GM23338 (cell line): Measurements from ENCODE around the gene THSD4. TPM values are rescaled to one million over a fixed set of nuclear protein-coding genes. Genes with fewer than 3 reads are reported as not detected.

Source experiments
- ATAC-seq: fragments of 200-7000 bp; cut with Tn5 transposase; 3 replicates; pipeline ENCODE4 v1.9.1; 2020
- DNase-seq: peaks from one replicate; pipeline ENCODE4 v3.0.0-alpha.2; 2015; ENCODE audit warnings: low spot score
- H2AFZ ChIP-seq: fragments of 200-600 bp; sonication (generic); 2 replicates; pipeline ENCODE4 v1.8.0; 2016; ENCODE audit warnings: antibody characterized with exemption, mild to moderate bottlenecking, moderate library complexity
- H3F3A ChIP-seq: fragments of 200-600 bp; sonication (generic); replicated peaks from 2 replicates; pipeline ENCODE4 v1.8.0; 2017; ENCODE audit warnings: antibody characterized with exemption, mixed run types, low read depth
- H3K27ac ChIP-seq: fragments of 200-600 bp; sonication (generic); 2 replicates; pipeline ENCODE4 v1.6.1; 2016; ENCODE audit warnings: low read depth
- H3K27me3 ChIP-seq: fragments of 200-600 bp; sonication (generic); 2 replicates; pipeline ENCODE4 v1.8.0; 2016; ENCODE audit warnings: mild to moderate bottlenecking, mixed run types, moderate library complexity; ENCODE audit not compliant: insufficient read depth
- H3K36me3 ChIP-seq: fragments of 200-600 bp; sonication (generic); 2 replicates; pipeline ENCODE4 v1.8.0; 2016; ENCODE audit warnings: mild to moderate bottlenecking; ENCODE audit not compliant: insufficient read depth
- H3K4me1 ChIP-seq: fragments of 200-600 bp; sonication (generic); 2 replicates; pipeline ENCODE4 v1.8.0; 2016; ENCODE audit warnings: mild to moderate bottlenecking, moderate library complexity; ENCODE audit not compliant: insufficient read depth
- H3K4me2 ChIP-seq: fragments of 200-600 bp; sonication (generic); 2 replicates; pipeline ENCODE4 v1.7.1; 2017; ENCODE audit warnings: mixed run types
- H3K4me3 ChIP-seq: fragments of 200-600 bp; sonication (generic); 2 replicates; pipeline ENCODE4 v1.6.1; 2016; ENCODE audit warnings: mixed run types
- H3K79me2 ChIP-seq: fragments of 200-600 bp; sonication (generic); replicated peaks from 2 replicates; pipeline ENCODE4 v1.8.0; 2017; ENCODE audit warnings: mild to moderate bottlenecking; ENCODE audit not compliant: insufficient read depth
- H3K9me2 ChIP-seq: fragments of 200-600 bp; sonication (generic); 2 replicates; pipeline ENCODE4 v1.8.0; 2017; ENCODE audit not compliant: insufficient read depth
- H4K20me1 ChIP-seq: fragments of 200-600 bp; sonication (generic); replicated peaks from 2 replicates; pipeline ENCODE4 v1.8.0; 2017; ENCODE audit warnings: mild to moderate bottlenecking; ENCODE audit not compliant: insufficient read depth
- H3K27ac Mint-ChIP-seq: 2 replicates; pipeline ENCODE4 v1.8.0; 2020; ENCODE audit warnings: inconsistent platforms, mild to moderate bottlenecking, moderate library complexity, mixed read lengths
- H3K27me3 Mint-ChIP-seq: 3 replicates; pipeline ENCODE4 v1.8.0; 2022; ENCODE audit warnings: low read depth, mild to moderate bottlenecking, moderate library complexity, mixed read lengths, inconsistent platforms; ENCODE audit not compliant: insufficient read depth, poor library complexity
- H3K36me3 Mint-ChIP-seq: 3 replicates; pipeline ENCODE4 v1.8.0; 2021; ENCODE audit warnings: low read depth, mild to moderate bottlenecking, inconsistent platforms, moderate library complexity, mixed read lengths
- H3K4me1 Mint-ChIP-seq: 3 replicates; pipeline ENCODE4 v1.8.0; 2020; ENCODE audit warnings: mild to moderate bottlenecking, inconsistent platforms, mixed read lengths
- H3K4me3 Mint-ChIP-seq: 3 replicates; pipeline ENCODE4 v1.8.0; 2021; ENCODE audit warnings: moderate library complexity, mild to moderate bottlenecking, inconsistent platforms, mixed read lengths
- H3K9me3 Mint-ChIP-seq: 3 replicates; pipeline ENCODE4 v1.8.0; 2020; ENCODE audit warnings: moderate library complexity, mild to moderate bottlenecking, inconsistent platforms, mixed read lengths
- CREB1 ChIP-seq: fragments of 250-450 bp; sonication (Bioruptor Pico); IDR thresholded peaks from 2 replicates; pipeline ENCODE4 v1.5.0; 2020; ENCODE audit warnings: low read depth, mild to moderate bottlenecking, moderate library complexity
- CTCF ChIP-seq, 2 experiments: fragments of 200-600 bp in 1 of 2; sonication (generic) in 1 of 2; conservative IDR thresholded peaks; 2 replicates each; pipeline versions ENCODE4 v1.5.1 to v1.6.1; 2016 to 2017; ENCODE audit warnings: antibody characterized with exemption in 2 of 2, low read depth in 2 of 2, mild to moderate bottlenecking in 2 of 2, moderate library complexity in 1 of 2
- EZH2 ChIP-seq: fragments of 200-600 bp; sonication (generic); IDR thresholded peaks from one replicate; pipeline ENCODE4 v1.8.0; 2017; ENCODE audit warnings: antibody characterized with exemption, mild to moderate bottlenecking, low read depth; ENCODE audit not compliant: unreplicated experiment
- NANOG ChIP-seq: IDR thresholded peaks from 2 replicates; pipeline ENCODE4 v1.6.1; 2016; ENCODE audit warnings: antibody characterized with exemption, borderline replicate concordance
- STAT1 ChIP-seq: IDR thresholded peaks from one replicate; pipeline ENCODE4 v1.6.1; 2016; ENCODE audit warnings: antibody characterized with exemption; ENCODE audit not compliant: unreplicated experiment
- ZNF331 ChIP-seq: fragments of 250-450 bp; sonication (Bioruptor Pico); IDR thresholded peaks from 2 replicates; pipeline ENCODE4 v1.5.0; 2020; ENCODE audit warnings: low read depth, mild to moderate bottlenecking, moderate library complexity
- polyA plus RNA-seq: library from polyadenylated mRNA; unstranded; fragments of >200 nt; fragmentation: Nextera tagmentation; extraction: Ambion mirVana; gene quantifications from 2 replicates; pipeline ENCODE4 v1.2.1, GENCODE V29; 2016
- total RNA-seq: library from RNA; depleted of rRNA; stranded (reverse); fragments of >200 nt; shearing (Covaris generic); gene quantifications from 2 replicates; pipeline ENCODE4 v1.2.3, GENCODE V29; 2014
- TF ChIP-seq, protein P1 (sequence below): IDR thresholded peaks from one replicate; pipeline ENCODE4 v1.6.1; 2018; ENCODE audit warnings: antibody characterized with exemption; ENCODE audit not compliant: unreplicated experiment

THSD4 gene
- total and polyA plus RNA-seq, 2 experiments from 2014 or later: 2.0 to 7.4 TPM

DNA sequence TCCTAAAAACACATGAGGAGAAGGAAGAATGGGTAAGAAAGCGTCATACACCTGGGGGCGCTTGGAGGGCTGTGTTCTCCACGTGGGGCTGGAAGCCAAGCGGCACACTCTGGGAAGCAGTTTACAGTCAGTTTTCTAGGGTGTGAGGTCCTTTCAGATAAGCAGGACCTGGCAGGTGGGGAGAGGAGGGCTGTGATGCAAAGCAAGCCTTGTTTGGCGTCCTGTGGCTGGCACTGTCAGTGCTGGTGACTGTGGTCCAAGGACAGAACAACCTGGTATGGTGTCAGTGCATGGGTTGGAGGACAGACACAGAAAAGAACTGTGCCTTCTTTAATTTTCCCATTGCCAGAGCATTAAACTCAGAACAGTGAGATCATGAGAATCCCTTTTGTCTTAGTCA is 434.4 kb downstream of the THSD4 start:
- no peak overlapping the region for H3K4me2 ChIP-seq
- DNase-seq: no peak
- peaks cover 20% of the 10 kb centered on the region for H3K4me1 Mint-ChIP-seq
- H3K36me3 ChIP-seq: no peaks in the 10 kb centered on the region
- H3K27me3 Mint-ChIP-seq: peaks cover 2% of the 10 kb centered on the region
- H3F3A ChIP-seq: no peaks in the 10 kb centered on the region
- H3K9me2 ChIP-seq: no peaks in the 10 kb centered on the region
- H3K4me1 ChIP-seq: no peaks in the 10 kb centered on the region
- no peaks in the 10 kb centered on the region for H4K20me1 ChIP-seq
- no peak overlapping the region for H2AFZ ChIP-seq
- no peaks in the 10 kb centered on the region for H3K36me3 Mint-ChIP-seq
- no peaks in the 10 kb centered on the region for H3K79me2 ChIP-seq
- TF ChIP-seq ZNF331 (no peak), STAT1 (no peak), EZH2 (no peak), NANOG (no peak)
- TF ChIP-seq, protein P1, sequence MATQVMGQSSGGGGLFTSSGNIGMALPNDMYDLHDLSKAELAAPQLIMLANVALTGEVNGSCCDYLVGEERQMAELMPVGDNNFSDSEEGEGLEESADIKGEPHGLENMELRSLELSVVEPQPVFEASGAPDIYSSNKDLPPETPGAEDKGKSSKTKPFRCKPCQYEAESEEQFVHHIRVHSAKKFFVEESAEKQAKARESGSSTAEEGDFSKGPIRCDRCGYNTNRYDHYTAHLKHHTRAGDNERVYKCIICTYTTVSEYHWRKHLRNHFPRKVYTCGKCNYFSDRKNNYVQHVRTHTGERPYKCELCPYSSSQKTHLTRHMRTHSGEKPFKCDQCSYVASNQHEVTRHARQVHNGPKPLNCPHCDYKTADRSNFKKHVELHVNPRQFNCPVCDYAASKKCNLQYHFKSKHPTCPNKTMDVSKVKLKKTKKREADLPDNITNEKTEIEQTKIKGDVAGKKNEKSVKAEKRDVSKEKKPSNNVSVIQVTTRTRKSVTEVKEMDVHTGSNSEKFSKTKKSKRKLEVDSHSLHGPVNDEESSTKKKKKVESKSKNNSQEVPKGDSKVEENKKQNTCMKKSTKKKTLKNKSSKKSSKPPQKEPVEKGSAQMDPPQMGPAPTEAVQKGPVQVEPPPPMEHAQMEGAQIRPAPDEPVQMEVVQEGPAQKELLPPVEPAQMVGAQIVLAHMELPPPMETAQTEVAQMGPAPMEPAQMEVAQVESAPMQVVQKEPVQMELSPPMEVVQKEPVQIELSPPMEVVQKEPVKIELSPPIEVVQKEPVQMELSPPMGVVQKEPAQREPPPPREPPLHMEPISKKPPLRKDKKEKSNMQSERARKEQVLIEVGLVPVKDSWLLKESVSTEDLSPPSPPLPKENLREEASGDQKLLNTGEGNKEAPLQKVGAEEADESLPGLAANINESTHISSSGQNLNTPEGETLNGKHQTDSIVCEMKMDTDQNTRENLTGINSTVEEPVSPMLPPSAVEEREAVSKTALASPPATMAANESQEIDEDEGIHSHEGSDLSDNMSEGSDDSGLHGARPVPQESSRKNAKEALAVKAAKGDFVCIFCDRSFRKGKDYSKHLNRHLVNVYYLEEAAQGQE: no peak
- no peak overlapping the region for H3K27ac ChIP-seq
- H3K9me3 Mint-ChIP-seq: no peaks in the 10 kb centered on the region
- no peaks in the 10 kb centered on the region for H3K27me3 ChIP-seq
- ATAC-seq: no peak
- H3K27ac Mint-ChIP-seq: no peak overlapping the region
- no peak overlapping the region for H3K4me3 Mint-ChIP-seq
- H3K4me3 ChIP-seq: no peak overlapping the region

DNA sequence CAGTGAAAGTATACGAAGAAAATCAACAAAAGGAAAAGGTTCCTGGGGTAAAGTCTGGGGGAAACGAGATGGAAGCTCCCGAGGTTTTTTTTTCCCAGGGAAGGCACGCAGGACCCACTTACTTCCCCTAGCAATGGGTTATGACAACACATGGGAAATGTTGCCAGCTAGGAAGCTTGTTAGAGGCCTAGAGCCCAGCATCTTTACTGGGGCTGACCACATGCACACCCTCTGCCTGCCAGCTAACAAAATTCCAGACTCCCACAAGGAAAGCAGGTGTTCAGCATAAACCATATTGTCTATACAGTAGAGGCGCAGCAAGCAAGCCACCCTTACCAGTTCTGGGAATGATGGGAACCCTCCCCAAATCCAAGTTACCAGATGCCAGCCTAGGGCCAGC is 436.3 kb downstream of the THSD4 start:
- H3K27ac ChIP-seq: no peak overlapping the region
- H3K4me2 ChIP-seq: no peak overlapping the region
- no peaks in the 10 kb centered on the region for H3K4me1 ChIP-seq
- peaks cover 2% of the 10 kb centered on the region for H3K27me3 Mint-ChIP-seq
- no peaks in the 10 kb centered on the region for H3K36me3 Mint-ChIP-seq
- DNase-seq (no peak), ATAC-seq (no peak)
- H3K9me3 Mint-ChIP-seq: no peaks in the 10 kb centered on the region
- H3F3A ChIP-seq: no peaks in the 10 kb centered on the region
- no peaks in the 10 kb centered on the region for H3K9me2 ChIP-seq
- peaks cover 20% of the 10 kb centered on the region for H3K4me1 Mint-ChIP-seq
- no peak overlapping the region for H2AFZ ChIP-seq
- no peaks in the 10 kb centered on the region for H3K27me3 ChIP-seq
- TF ChIP-seq CREB1 (no peak), CTCF (conservative IDR thresholded peaks at IDR 0.05; ENCODE audit: low read depth in 2 of 2) (no peak)
- TF ChIP-seq, protein P1: no peak
- no peak overlapping the region for H3K4me3 ChIP-seq
- H3K36me3 ChIP-seq: no peaks in the 10 kb centered on the region
- no peak overlapping the region for H3K27ac Mint-ChIP-seq
- H4K20me1 ChIP-seq: no peaks in the 10 kb centered on the region
- H3K4me3 Mint-ChIP-seq: no peak overlapping the region
- no peaks in the 10 kb centered on the region for H3K79me2 ChIP-seq
